Neural crest cell (in vitro differentiated cells): ENCODE measurements around the gene TPT1. TPM values are rescaled to one million over a fixed set of nuclear protein-coding genes. Genes with fewer than 3 reads are reported as not detected.

Source experiments
- DNase-seq: peaks from one replicate; pipeline ENCODE4 v3.0.0; 2021; ENCODE audit warnings: low read depth, mixed read lengths, low spot score
- H3K27ac Mint-ChIP-seq: one replicate; pipeline ENCODE4 v1.8.0; 2021; ENCODE audit warnings: mild to moderate bottlenecking, mixed read lengths; ENCODE audit not compliant: unreplicated experiment
- H3K27me3 Mint-ChIP-seq: 2 replicates; pipeline ENCODE4 v1.8.0; 2021; ENCODE audit warnings: low read depth, mild to moderate bottlenecking, mixed read lengths
- H3K36me3 Mint-ChIP-seq: 2 replicates; pipeline ENCODE4 v1.8.0; 2021; ENCODE audit warnings: low read depth, mild to moderate bottlenecking, mixed read lengths
- H3K4me1 Mint-ChIP-seq: 2 replicates; pipeline ENCODE4 v1.8.0; 2021; ENCODE audit warnings: mixed read lengths
- H3K4me3 Mint-ChIP-seq: one replicate; pipeline ENCODE4 v1.8.0; 2021; ENCODE audit warnings: mild to moderate bottlenecking, mixed read lengths
- H3K9me3 Mint-ChIP-seq: 2 replicates; pipeline ENCODE4 v1.8.0; 2021; ENCODE audit warnings: mixed read lengths
- total RNA-seq: library from RNA; stranded (reverse); gene quantifications from 2 replicates; pipeline ENCODE4 v1.2.1, GENCODE V29; 2021
- TF ChIP-seq, protein P1 (sequence below): fragments of 200-600 bp; sonication (generic); conservative IDR thresholded peaks from 2 replicates; pipeline ENCODE4 v1.5.0; 2021; ENCODE audit warnings: antibody characterized with exemption, mild to moderate bottlenecking

The TPT1 gene
- total RNA-seq, 1 donor from 2014 or later, result 2,364 TPM

DNA sequence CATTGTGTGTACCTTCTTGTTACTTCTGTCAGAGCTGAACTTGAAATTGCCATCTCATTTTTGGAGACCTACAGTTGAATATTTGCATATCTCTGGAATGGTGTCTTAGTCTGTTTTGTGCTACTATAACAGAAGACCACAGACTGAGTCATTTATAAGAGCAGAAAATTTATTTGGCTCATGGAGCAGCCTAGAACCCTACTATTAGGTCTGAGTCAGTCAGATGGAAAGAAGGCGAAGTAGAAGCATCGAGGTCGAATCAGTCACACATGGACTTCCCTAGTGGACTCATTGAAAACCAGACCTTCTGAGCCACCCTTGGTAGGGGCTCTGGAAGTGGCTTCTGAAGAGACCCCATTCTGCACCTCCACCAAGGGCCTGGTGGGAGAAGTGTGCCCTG, 33.9 kb upstream of the TPT1 start:
- Mint-ChIP-seq H3K27ac (no peak overlapping the region), H3K4me3 (no peak overlapping the region), H3K9me3 (no peaks in the 10 kb centered on the region), H3K4me1 (peaks cover 51% of the 10 kb centered on the region), H3K36me3 (peaks cover 14% of the 10 kb centered on the region), H3K27me3 (peaks cover 2% of the 10 kb centered on the region)
- TF ChIP-seq, protein P1, sequence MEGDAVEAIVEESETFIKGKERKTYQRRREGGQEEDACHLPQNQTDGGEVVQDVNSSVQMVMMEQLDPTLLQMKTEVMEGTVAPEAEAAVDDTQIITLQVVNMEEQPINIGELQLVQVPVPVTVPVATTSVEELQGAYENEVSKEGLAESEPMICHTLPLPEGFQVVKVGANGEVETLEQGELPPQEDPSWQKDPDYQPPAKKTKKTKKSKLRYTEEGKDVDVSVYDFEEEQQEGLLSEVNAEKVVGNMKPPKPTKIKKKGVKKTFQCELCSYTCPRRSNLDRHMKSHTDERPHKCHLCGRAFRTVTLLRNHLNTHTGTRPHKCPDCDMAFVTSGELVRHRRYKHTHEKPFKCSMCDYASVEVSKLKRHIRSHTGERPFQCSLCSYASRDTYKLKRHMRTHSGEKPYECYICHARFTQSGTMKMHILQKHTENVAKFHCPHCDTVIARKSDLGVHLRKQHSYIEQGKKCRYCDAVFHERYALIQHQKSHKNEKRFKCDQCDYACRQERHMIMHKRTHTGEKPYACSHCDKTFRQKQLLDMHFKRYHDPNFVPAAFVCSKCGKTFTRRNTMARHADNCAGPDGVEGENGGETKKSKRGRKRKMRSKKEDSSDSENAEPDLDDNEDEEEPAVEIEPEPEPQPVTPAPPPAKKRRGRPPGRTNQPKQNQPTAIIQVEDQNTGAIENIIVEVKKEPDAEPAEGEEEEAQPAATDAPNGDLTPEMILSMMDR, result no peak
- DNase-seq, result no peak

DNA sequence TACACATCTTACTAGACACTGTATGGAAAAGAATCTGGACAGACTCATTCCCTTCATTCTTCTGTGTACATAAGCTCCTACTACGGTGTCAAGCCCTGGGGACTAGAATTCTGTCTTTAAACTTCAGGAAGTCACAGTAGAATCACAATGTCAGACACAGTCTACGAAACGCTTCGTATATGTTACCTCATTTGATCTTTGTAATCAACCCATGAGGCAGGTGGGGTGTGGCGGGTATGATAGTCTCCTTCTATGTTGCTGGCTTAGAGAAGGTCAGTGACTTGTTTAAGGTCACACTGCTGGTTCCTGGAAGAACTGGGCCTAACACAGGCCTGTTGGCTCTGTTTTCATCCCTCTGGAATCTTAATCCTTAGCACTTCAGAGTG, 32.2 kb upstream of the TPT1 start:
- Mint-ChIP-seq H3K27me3 (no peaks in the 10 kb centered on the region), H3K27ac (peak overlapping the region; percentile 85), H3K4me3 (peak overlapping the region; percentile 23), H3K4me1 (peaks cover 42% of the 10 kb centered on the region), H3K36me3 (peaks cover 14% of the 10 kb centered on the region), H3K9me3 (no peaks in the 10 kb centered on the region)
- DNase-seq, result no peak
- TF ChIP-seq, protein P1, result no peak

DNA sequence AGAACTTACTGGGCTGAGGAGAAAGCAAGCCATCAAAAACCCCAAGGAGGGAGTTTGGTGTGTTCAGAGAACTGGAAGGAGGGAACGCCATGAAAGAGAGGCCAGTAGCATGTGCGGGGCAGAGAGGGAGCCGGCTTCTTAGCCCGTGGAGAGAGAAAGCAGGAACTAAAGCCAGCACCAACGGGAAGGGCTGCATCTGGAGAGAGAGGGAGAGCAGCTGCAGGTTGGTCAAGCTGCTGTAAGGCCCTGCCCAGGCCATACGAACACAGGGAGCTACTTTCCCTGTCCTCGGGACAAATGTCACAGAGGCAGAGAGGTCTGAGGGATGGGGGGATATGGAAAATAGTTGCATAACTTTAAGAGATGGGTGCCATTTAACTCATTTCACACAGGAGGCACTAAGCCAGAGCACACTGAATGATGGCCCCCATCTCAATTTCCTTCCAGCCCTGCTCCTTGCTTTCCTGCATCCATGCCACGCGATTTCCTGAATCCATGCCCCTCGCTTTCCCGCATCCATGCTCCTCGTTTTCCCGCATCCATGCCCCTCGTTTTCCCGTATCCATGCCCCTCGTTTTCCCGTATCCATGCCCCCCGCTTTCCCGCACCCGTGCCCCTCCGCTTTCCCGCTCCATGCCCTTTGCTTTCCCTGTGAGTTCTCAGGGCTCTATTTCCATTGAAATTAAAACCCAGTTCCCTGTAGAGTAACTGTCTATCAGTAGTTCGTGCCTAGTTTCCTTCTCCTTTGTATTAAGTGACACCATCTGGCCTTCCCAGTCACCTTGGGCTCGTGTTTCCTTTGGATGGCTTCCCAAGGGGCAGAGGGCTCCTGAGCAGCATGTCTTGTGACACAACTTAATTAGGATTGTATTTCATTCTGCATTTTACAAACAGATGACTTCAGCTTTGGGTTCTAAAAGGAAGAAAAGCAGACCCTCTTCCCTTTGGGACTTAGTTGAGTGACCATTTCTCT, 31.5 kb upstream of the TPT1 start:
- H3K4me3 Mint-ChIP-seq, result peak overlapping the region; percentile 23
- DNase-seq, result no peak
- H3K27ac Mint-ChIP-seq, result peak overlapping the region; percentile 85

DNA sequence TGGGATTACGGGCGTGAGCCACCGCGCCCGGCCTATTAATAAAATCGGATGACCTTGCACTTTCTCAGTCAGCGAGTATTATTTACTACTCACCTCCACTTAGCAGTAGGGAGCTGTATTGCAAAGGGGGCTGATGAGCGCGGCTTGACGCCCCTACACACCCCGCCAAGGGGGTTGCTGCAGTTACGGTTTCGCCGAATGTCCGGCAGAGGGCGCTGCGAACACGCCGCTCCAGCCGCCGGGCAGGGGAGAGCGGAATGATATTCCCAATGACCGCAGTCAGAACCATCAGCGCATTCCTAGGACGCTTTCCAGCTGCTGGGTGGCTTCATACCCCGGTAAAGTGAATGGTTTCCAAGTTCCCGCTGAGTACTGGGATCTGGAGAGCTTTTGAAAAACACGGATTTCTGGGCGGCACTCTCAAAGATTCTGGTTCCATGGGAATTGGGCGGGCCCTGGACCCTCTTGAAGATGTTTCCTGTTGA, 30.0 kb upstream of the TPT1 start:
- H3K4me1 Mint-ChIP-seq, result peaks cover 37% of the 10 kb centered on the region
- H3K27me3 Mint-ChIP-seq, result no peaks in the 10 kb centered on the region
- no peak overlapping the region for H3K27ac Mint-ChIP-seq
- peaks cover 14% of the 10 kb centered on the region for H3K36me3 Mint-ChIP-seq
- no peaks in the 10 kb centered on the region for H3K9me3 Mint-ChIP-seq
- DNase-seq, result peak; percentile 70
- H3K4me3 Mint-ChIP-seq, result peak overlapping the region; percentile 50
- TF ChIP-seq, protein P1, result peak; percentile 94

More for the DNA sequence above, 31.5 kb upstream of the TPT1 start:
- Mint-ChIP-seq H3K4me1 (peaks cover 42% of the 10 kb centered on the region), H3K27me3 (no peaks in the 10 kb centered on the region), H3K9me3 (no peaks in the 10 kb centered on the region), H3K36me3 (peaks cover 14% of the 10 kb centered on the region)
- TF ChIP-seq, protein P1, result no peak

DNA sequence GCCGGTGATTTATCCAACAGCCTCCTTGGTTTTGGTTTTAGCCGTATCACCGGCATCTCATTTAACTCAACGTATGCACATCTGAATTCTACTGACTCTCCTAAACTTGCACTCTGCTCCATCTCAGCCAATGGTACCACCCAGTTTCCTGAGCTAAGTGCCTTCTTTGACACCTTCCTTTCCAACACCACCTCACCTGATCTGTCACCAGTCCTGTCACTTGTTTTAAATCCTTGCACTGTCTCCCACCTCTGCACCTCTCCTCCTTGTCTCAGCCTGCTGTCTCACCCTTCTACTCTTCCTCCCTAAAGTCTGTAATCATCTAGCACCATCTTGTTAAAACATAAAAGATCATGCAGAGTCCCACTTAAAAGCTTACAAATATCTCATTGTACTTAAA, 28.1 kb upstream of the TPT1 start:
- TF ChIP-seq, protein P1, result no peak
- Mint-ChIP-seq H3K27me3 (no peaks in the 10 kb centered on the region), H3K27ac (no peak overlapping the region), H3K9me3 (no peaks in the 10 kb centered on the region), H3K4me1 (peaks cover 37% of the 10 kb centered on the region), H3K4me3 (no peak overlapping the region), H3K36me3 (peaks cover 17% of the 10 kb centered on the region)
- DNase-seq, result no peak
